Measurements from ENCODE around the gene ACAD9. TPM values are rescaled to one million over a fixed set of nuclear protein-coding genes. Genes with fewer than 3 reads are reported as not detected.

ACAD9 gene
- total and polyA plus RNA-seq, 8 donors, result 38.6 to 46.4 (median 43.4) TPM

GRCh38 chr3:128902426-128902825 is 23.0 kb downstream of the ACAD9 start:
- H3K4me3 ChIP-seq, result no peak overlapping the region
- DNase-seq (no peak), ATAC-seq (no peak)
- TF ChIP-seq, protein P1, sequence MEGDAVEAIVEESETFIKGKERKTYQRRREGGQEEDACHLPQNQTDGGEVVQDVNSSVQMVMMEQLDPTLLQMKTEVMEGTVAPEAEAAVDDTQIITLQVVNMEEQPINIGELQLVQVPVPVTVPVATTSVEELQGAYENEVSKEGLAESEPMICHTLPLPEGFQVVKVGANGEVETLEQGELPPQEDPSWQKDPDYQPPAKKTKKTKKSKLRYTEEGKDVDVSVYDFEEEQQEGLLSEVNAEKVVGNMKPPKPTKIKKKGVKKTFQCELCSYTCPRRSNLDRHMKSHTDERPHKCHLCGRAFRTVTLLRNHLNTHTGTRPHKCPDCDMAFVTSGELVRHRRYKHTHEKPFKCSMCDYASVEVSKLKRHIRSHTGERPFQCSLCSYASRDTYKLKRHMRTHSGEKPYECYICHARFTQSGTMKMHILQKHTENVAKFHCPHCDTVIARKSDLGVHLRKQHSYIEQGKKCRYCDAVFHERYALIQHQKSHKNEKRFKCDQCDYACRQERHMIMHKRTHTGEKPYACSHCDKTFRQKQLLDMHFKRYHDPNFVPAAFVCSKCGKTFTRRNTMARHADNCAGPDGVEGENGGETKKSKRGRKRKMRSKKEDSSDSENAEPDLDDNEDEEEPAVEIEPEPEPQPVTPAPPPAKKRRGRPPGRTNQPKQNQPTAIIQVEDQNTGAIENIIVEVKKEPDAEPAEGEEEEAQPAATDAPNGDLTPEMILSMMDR (IDR thresholded peaks at IDR 0.05), result no peak
- intact Hi-C loops (cut with DNase I), result no loop called here
- no peaks in the 10 kb centered on the region for H3K27me3 ChIP-seq
- no peaks in the 10 kb centered on the region for H3K9me3 ChIP-seq
- H3K36me3 ChIP-seq, result peaks cover 0 to 100% of the 10 kb centered on the region in 2 donors
- H3K27ac ChIP-seq, result no peak overlapping the region
- no peaks in the 10 kb centered on the region for H3K4me1 ChIP-seq

GRCh38 chr3:128903501-128903900 is 24.1 kb downstream of the ACAD9 start:
- H3K36me3 ChIP-seq, result peaks cover 0 to 100% of the 10 kb centered on the region in 2 donors
- H3K27ac ChIP-seq, result no peak overlapping the region
- intact Hi-C loops (cut with DNase I), result no loop called here
- no peak for DNase-seq
- H3K27me3 ChIP-seq, result no peaks in the 10 kb centered on the region
- no peaks in the 10 kb centered on the region for H3K4me1 ChIP-seq
- H3K9me3 ChIP-seq, result no peaks in the 10 kb centered on the region
- TF ChIP-seq, protein P1 (IDR thresholded peaks at IDR 0.05), result no peak
- H3K4me3 ChIP-seq, result no peak overlapping the region
- no peak for ATAC-seq

DNA sequence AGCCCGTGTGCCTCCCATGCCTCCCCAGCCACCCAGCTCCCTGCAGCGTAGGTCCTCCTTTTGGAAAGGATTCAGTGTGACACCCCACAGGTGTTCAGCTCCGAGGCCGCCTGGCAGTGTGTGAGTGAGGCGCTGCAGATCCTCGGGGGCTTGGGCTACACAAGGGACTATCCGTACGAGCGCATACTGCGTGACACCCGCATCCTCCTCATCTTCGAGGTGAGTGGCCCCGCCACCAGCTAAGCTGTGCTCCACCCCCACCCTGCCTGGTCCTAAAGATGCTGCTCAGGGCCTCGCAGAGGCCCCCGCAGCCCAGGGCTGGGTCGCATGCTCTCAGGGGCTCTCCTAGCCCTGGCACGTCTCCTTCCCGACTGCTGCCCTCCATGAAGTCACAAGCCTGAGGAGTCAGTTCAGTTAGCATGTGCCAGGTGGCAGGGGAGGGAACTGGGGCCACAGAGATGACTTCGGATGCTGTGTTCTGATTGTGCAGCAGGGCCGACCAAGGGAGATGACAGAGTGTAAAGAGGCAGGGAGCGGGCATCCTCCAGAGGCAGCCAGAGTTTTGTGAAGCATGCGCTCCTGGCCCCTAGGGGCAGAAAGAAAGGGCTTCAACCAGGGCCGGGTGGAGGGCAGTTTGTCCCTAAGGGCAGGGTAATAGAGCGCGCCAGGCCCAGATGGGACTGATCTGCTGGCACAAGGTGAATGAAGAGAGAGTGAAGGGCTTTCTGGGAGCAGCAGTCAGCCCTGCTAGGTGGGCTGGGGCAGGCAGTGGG is 26.8 kb downstream of the ACAD9 start:
- intact Hi-C loops (cut with DNase I), result no loop called here
- TF ChIP-seq, protein P1 (IDR thresholded peaks at IDR 0.05), result no peak
- no peak overlapping the region for H3K4me3 ChIP-seq
- H3K36me3 ChIP-seq, result peaks cover 0 to 100% of the 10 kb centered on the region in 2 donors
- H3K9me3 ChIP-seq, result no peaks in the 10 kb centered on the region
- no peak overlapping the region for H3K27ac ChIP-seq
- no peaks in the 10 kb centered on the region for H3K27me3 ChIP-seq
- DNase-seq (no peak), ATAC-seq (no peak)
- H3K4me1 ChIP-seq, result no peaks in the 10 kb centered on the region

DNA sequence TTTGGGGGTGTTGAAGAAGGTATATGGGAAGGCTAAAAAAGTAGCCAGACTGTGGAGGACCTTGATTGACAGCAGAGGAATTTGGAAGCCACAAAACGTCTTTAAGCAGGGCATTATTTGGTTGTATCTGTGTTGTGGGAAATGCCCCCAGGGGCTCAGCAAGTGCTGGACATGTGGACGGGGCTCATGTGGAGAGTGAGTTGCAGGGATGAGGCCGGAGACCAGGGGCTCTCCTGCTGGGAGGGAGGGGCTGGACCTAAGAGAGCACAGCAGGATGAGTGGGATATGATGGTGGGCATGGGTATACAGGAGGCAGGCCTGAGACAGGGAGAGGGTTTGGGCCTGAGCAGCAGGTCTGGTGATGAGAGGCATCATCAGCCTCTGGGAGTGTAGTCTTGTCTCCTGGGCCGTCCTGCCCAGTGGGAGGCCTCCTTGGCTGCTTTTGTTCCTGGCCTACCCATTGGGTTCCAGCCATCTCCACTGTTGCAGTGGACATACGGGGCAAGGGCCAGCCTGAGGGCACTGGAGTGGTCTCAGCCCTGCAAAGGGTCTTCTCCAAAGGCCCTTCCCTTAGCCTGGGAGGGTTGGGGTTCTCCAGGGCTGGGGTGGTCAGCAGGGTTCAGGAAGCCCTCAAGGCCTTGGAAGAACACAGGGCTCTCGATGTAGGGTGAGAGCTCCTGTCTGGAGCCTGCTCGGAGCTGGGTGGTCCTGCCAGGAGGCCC is 27.5 kb downstream of the ACAD9 start:
- TF ChIP-seq, protein P1 (IDR thresholded peaks at IDR 0.05), result no peak
- peaks cover 0 to 100% of the 10 kb centered on the region in 2 donors for H3K36me3 ChIP-seq
- H3K9me3 ChIP-seq, result no peaks in the 10 kb centered on the region
- no peak overlapping the region for H3K27ac ChIP-seq
- H3K4me3 ChIP-seq, result no peak overlapping the region
- intact Hi-C loops (cut with DNase I), result no loop called here
- H3K4me1 ChIP-seq, result no peaks in the 10 kb centered on the region
- DNase-seq (no peak), ATAC-seq (no peak)
- H3K27me3 ChIP-seq, result no peaks in the 10 kb centered on the region

GRCh38 chr3:128907706-128908445 is 28.5 kb downstream of the ACAD9 start:
- Histone ChIP-seq H3K36me3 (peaks cover 0 to 100% of the 10 kb centered on the region in 2 donors), H3K27me3 (no peaks in the 10 kb centered on the region), H3K27ac (no peak overlapping the region), H3K9me3 (no peaks in the 10 kb centered on the region), H3K4me3 (no peak overlapping the region), H3K4me1 (no peaks in the 10 kb centered on the region)
- TF ChIP-seq, protein P1 (IDR thresholded peaks at IDR 0.05), result no peak
- no peak for ATAC-seq
- no peak for DNase-seq
- intact Hi-C loops (cut with DNase I), result no loop called here
